GM18520 (cell line): Measurements from ENCODE around the gene NKX1-1.

Experiments
- ATAC-seq: cut with Tn5 transposase; IDR thresholded peaks from one replicate; pipeline ENCODE4 v1.9.1; 2021; ENCODE audit not compliant: unreplicated experiment

NKX1-1 gene

DNA sequence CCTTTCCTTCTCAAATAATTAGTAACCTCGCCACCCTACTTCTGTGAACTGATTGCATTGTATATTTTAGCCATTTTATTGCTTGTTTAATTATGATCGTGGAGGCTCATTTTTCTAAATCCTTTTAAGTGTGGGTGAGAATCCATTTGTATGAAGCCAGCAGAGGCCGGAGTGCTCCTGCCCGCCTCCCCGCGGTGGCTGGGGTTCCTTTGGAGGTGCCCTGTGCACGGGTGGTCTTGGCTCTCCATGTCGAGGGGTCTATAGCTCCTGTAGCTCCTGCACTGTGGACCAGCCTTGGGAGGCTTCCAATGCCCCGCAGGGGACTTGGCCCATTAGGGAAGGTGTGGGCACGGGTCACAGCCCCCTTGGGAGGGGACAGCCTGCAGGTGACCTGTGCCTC, 44.2 kb downstream of the NKX1-1 start:
- ATAC-seq: no peak

DNA sequence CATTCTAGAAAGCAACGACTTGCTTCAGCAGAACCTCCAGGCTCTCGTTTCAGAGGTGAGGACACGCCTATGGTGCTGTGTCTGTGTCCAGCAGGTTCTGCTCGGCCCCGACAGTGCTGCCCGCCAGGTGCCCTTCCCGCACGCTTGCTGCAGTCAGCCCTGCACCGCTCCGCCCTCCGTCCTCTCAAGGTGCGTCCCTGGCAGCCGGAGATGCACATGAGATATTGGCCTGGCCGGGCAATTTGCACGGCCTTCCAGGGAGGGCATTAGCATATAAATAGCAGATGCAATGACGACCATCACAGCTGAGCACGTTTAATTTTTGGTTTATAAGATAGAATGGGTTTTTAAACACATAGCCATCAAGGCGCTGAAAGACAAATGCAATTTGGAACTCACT, 44.8 kb downstream of the NKX1-1 start:
- no peak for ATAC-seq

DNA sequence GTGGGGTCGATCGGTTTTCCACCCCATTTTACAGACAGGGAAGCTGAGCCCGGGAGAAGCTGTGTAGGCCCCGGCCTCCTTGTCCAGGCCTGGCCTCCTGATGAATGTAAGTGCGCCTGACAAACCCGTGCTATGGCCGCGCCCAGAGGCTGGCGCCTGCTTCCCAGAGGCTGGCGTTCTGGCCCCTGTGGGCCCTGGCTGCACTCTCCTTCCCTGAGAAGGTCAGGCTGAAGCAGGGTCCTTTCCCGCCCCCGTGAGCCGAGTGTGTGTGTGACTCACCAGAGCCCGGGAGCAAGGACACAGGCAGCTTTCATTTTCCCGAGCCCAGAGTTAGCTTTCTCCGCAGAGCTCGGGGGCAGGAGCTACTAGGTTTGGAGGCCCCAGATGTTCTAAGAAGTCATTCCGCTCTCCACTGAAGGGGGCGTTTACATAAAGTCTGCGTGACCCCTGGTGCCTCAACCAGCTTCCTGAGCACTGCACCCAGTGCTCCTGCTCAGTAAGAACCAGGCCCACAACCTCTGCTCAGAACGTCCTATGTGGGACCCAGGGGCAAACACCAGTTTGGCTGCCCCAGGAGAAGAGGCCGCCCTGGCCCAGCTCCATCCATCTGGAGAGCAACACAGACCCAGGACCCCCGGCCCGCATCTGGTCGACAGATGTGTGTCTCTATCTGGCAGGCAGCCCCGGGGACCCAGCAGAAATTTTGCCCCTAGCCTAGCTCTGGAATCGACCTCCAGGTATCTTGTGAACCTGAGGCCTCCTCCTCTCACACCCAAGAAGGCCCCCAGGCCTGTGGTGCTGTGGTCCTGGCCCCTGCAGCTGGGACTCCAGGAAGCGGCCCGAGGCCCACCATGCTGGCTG, 45.6 kb downstream of the NKX1-1 start:
- no peak for ATAC-seq

DNA sequence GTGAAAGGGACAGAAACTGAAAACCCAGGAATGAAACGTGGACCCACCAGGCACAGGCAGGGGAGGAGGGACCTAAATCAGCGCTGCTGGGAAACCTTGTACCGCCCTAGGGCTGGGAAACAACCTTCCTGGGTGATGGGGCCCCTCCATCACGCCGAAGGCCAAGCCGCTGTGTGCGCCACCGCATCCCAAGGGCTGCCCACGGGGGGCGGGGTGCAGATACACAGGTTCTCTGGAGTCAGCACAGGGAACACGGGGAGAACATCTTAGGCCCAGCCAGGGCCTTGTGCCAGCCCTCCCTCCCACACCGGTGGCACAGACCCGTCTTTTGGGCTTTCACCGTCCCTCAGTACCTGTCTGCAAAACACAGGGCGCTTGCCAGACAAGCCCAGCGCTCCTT, 46.3 kb downstream of the NKX1-1 start:
- ATAC-seq: no peak

DNA sequence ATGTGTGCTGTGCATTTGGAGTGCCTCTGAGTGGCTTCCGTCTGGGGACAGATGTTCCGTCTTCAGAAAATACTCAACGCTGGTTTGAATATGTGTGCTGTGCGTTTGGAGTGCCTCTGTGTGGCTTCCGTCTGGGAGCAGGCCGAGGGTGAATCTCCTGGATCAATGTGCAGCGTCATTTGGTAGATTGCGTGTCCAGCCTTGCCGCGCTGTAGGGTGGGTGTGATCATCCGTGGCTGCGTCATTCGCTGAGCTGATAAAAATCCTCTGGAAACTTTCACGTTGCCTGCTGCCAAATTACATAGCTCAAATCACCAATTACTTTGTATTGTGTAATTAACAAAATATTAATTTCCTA, 47.1 kb downstream of the NKX1-1 start:
- no peak for ATAC-seq

DNA sequence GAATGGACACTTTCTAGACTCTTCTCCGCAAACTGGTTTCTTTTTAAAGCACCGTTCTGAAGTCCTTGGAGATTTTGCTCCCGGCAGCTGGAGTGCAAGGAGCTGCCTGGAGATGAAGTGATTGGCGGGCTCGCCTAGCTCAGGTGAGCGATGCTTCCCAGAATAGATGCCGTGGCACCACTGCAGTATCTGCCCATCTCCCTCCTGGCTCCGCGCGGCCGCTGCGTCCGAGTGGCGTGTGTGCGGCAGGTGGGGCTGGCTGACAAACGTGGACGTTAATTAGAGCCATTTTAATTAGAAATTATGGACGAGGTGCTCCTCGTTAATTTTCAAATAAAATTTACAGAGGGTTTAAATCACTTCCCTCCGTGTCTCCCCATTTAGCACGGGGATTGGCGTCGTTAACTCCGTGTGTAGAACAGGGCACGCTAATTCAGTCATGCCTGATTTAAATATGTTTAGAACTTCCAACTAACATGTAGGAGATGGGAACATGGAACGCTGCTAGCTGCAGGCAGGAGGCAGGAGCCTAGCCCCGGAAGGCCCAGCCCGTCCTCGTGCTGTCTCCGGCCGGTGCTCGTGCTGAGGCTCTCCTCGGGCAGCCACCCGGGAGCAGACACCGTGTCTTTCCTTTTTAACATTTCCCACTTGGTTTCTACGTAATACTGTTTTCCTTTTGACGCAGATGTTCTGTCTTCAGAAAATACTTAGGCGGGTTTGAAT, 47.7 kb downstream of the NKX1-1 start:
- ATAC-seq: no peak

DNA sequence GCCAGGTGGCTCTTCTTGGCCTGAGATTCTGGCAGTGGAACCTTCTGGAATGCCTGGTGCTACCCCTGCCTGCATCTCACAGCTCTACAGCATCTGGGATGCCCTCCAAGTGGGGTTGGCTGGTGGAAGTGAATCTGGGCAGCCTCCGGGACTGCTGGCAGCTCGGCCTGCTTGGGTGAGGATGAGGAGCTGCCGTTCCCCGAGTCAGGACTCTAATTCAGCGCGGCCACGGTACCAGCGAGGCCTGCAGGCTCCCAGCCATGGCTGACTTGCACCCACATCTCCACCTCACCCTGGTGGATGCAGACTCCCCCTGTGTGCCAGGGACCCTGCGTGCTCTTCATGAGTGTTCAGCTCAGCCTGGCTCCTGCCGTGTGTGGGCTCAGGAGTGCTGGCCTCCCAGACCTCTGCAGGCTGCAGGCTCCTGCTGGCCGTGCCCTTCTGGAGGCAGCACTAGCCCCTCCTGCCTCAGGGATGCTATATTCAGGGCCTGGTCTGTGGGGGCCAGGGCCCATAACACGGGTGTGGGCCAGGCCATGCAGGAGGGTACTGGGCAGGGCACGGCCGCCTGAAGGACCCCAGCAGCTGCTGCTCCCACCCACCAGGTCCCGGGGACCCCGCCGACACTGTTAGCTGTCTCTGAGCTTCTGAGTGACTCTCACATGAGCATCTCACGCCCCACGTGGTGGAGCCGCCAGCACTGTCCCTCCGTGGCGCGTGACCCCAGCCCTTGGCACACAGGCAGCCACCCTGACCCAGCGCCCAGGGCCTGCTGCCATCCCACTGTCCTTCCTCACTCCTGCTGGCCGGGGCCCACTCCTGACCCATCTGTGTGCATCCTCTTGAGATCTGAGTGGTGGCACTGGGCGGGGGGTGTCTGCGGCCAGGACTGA, 48.6 kb downstream of the NKX1-1 start:
- no peak for ATAC-seq

DNA sequence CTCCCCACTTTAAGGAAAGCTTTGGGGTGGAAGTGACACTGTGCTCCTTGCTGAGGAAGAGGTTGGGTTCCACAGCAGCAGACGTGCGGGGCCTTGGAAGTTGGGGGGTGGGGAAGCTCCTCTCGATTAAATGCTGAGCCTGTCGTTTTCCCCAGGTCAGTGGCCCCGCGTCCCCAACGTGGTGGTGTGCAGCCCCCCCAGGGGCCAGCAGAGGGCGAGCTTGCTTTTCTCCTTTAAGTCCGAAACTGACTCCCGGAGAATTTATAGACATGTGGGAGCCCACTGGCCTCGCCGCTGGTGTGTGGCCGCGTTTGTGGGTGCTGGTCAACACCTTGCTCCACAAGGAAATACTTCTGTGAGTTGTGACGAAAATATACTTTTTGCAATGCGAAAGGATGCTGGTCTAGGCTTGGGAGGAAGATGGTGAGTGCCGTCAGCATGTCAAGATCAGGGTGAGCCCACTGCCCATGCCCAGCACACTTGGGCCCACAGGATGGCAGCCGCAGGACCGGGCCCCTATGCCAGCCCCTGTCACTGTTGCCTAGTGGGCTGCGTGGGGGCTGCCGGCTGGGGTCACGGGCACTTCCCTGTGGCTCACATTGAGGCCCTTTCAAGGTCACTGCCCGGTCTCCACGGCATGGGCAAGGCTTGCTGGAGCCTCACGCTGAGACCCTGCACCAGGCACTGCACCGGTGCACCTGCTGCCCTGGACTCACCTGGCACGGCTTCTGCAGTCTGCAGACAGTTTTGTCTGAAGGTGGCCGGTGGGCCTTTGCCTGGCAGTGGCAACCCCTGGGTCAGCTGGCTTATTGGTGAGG, 49.9 kb downstream of the NKX1-1 start:
- no peak for ATAC-seq

DNA sequence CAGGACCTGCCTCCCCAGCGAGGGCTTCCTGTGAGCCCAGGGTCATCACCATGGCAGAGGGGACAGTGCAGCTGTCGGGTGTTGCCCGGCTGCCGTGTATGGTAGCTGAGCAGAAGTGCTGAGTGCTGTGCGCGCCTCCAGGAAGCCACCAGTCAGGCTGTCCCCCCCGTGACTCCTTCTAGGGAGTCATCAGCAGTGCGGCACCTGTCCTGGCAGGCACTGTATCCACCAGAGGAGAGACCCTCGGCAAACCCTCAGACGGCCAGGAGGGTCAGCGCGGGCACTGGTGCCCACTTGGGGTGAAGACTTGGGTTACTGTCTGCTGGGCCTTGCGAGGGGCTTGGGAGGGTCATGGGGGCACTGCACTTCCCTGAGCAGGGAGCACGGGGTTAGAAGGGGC, 50.9 kb downstream of the NKX1-1 start:
- ATAC-seq: no peak

DNA sequence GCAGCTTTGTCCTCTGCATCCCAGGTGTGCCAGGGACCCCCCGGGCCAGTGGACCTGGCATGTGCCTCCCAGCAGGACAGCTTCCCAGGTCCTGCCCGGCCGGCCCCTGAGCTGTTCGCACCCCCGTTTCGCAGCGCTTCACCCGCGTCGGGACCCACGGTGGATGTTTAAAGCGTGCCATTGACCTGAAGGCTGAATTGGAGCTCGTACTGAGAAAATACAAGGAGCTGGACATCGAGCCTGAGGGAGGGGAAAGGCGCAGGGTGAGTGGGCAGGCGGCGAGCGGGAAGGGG, 51.3 kb downstream of the NKX1-1 start:
- no peak for ATAC-seq

DNA sequence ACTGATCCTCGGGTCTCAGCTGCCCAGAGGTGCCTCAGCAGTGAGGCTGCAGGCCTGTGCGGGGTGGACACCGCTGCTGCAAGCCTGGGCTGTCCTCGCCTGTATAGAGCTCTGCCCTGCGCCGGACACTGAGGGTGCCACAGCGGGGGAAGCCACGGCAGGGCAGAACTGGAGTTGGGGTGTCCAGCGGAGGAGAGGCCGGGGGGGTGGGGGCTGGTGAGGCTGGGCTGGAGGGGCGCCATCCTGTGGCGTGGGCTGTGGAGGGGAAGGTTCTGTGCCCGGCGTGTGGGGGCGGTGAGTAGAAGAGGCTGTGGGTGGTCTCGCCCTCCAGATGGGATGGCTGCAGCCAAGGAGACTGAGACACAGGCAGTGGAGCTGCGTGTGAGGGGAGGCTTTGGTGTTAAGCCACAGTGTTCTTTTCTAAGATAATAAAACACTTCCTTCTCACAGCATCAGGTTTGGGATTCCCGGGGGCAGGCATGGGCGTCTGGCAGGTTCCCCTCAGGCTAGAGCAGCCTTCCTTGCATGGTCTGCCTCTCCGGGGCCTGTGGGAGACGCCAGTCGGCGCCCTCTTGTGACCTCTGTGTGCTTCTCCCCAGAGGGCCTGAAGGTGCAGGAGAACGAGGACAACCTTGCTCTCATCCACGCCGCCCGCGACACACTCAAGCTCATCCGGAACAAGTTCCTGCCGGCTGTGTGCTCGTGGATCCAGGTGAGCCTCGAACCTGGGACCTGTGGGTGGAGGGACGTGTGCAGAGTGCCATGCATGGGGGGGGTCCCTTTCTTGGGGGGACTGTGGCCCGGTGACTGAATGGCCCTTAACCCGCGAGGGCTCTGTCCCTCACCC, 51.9 kb downstream of the NKX1-1 start:
- no peak for ATAC-seq

DNA sequence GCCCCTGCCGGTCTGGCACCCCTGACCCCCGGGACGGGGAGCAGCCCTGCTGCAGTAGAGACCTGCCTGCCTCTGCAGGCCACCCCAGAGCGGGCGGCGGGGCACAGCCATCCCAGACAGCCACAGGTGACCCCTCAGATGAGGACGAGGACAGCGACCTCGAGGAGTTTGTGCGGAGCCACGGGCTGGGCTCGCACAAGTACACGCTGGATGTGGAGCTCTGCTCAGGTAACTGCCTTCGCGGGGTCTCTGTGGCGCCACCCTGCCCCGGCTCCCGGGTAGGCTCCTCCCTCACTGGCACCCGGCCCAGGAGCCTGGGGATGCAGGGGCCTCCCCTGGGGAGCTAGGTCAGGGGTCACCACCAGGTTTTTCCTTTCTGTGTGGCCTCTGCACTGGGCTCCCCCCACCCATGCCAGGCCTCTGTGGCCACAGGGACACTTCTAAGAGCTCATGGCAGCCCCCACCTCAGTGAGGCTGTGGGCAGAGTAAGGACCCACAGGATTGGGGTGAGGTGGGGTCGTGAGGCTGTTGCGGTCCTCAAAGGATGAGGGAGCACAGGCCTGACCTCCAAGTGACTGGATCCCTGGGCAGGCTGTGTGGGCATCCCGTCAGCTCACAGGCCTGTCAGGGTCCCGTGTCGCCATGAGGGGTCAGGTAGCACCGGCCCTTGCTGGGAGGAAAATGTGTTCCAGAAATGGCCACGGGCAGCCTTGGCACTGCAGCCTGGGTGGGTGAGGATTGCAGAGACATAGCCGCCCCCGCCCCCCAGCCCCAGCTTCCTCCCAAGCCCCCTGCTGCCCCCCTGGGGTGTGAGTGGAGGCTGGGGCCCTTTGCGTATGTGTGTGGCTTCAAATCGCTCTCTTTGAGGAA, 52.8 kb downstream of the NKX1-1 start:
- no peak for ATAC-seq
